ENCODE data around the gene TMEM120B.
"Not testable (repeated sequence)": the region's sequence is repeated elsewhere in the genome, so short reads cannot be mapped to it uniquely, and the experiment has no call there.

Gene TMEM120B

GRCh38 chr12:121712461-121713256, at the start of gene TMEM120B:
TSS of gene TMEM120B (plus strand) at chr12:121712752. CDS start at chr12:121712896, 144 bp downstream.
- no peak for DNase-seq

- no peak for DNase-seq
These were observed 49.0 kb upstream of the TMEM120B start for GRCh38 chr12:121663610-121663929.

- not testable (repeated sequence) for DNase-seq
These were observed 45.7 kb upstream of the TMEM120B start for GRCh38 chr12:121666829-121667228.

- DNase-seq = no peak
These were observed 43.6 kb upstream of the TMEM120B start for GRCh38 chr12:121668750-121669520.

- no peak for DNase-seq
These were observed 43.0 kb upstream of the TMEM120B start, which contains the start of gene MORN3 for GRCh38 chr12:121669521-121669900. TSS of gene MORN3 (minus strand) at chr12:121669654. CDS start at chr12:121669483, 171 bp downstream.

- peak; percentile 12 for DNase-seq
These were observed 39.5 kb upstream of the TMEM120B start for GRCh38 chr12:121673013-121673511.

GRCh38 chr12:121676190-121676589, 36.4 kb upstream of the TMEM120B start:
- DNase-seq = no peak

- DNase-seq = no peak
These were observed 34.2 kb upstream of the TMEM120B start for GRCh38 chr12:121678305-121678704.

- no peak for DNase-seq
These were observed 33.7 kb upstream of the TMEM120B start for GRCh38 chr12:121678716-121679300.

GRCh38 chr12:121679661-121680197, 32.8 kb upstream of the TMEM120B start:
- not testable (repeated sequence) for DNase-seq

GRCh38 chr12:121688966-121689365, 23.6 kb upstream of the TMEM120B start:
- no peak for DNase-seq

GRCh38 chr12:121689430-121689829, 23.1 kb upstream of the TMEM120B start:
- no peak for DNase-seq

- DNase-seq = not testable (repeated sequence)
These were observed 19.8 kb upstream of the TMEM120B start for GRCh38 chr12:121692744-121693143.

- DNase-seq = no peak
These were observed 19.3 kb upstream of the TMEM120B start for GRCh38 chr12:121693155-121693687.

GRCh38 chr12:121697093-121697698, 15.4 kb upstream of the TMEM120B start:
- DNase-seq = peak; percentile 37

- not testable (repeated sequence) for DNase-seq
These were observed 14.7 kb upstream of the TMEM120B start for GRCh38 chr12:121697861-121698260.

GRCh38 chr12:121701667-121702277, 10.8 kb upstream of the TMEM120B start:
- no peak for DNase-seq

- no peak for DNase-seq
These were observed 9.6 kb upstream of the TMEM120B start for GRCh38 chr12:121702944-121703343.

- DNase-seq = no peak
These were observed 7.0 kb upstream of the TMEM120B start for GRCh38 chr12:121705514-121705913.

- no peak for DNase-seq
These were observed 4.1 kb upstream of the TMEM120B start for GRCh38 chr12:121708313-121709063.

GRCh38 chr12:121709064-121709424, 3.5 kb upstream of the TMEM120B start:
- DNase-seq = not testable (repeated sequence)
